ENCODE data around the gene POU2AF1. TPM values are rescaled to one million over a fixed set of nuclear protein-coding genes. Genes with fewer than 3 reads are reported as not detected.

The POU2AF1 gene, protein sequence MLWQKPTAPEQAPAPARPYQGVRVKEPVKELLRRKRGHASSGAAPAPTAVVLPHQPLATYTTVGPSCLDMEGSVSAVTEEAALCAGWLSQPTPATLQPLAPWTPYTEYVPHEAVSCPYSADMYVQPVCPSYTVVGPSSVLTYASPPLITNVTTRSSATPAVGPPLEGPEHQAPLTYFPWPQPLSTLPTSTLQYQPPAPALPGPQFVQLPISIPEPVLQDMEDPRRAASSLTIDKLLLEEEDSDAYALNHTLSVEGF
- not detected in 5 replicates for total RNA-seq (2022; extraction: Qiagen RNA extraction; ENCODE audit: low read depth)

DNA sequence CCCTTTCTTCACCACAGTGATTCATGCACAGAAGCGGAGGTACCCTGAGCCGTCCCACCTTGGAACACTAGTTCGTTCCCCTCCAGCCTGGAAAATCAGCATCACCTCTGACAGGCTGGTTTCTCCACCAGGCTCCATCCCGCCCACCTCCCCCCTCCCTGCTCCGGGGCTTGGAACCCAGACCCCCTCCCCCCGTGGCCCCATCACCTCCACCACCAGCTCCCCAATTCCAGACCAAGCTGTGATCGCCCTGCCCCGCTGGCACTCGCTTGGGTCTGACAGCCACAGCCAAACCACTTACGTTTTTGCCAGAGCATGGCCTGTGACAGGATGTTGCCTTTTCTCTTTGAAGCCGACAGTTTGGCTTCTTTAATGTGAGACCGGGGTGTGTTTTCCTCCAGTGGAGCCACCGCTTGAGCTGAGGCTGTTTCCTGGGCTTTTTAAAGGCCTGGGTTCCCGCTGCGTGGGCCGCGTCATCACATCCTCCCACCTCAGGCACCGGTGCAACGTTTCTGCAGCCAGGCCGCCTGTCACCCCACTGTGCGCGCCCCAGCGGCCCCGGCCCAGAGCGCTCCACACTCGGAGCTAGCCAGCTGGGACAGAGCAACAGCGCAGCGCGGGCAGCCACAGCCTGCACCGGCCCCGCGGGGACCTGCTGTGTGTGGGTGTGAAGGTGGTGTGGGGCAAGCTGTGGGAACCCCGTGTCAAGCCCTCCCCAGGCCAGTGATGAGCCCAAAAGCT lies at the start of gene POU2AF1:
TSS of gene POU2AF1 (minus strand) at position 415 of the 741 bp plus-strand sequence. CDS start at position 317, 98 bp downstream.

Other genes starting within 250 kb of the POU2AF1 start
- gene POU2AF2, start 133.6 kb downstream of the POU2AF1 start, total RNA-seq (2022; extraction: Qiagen RNA extraction; ENCODE audit: low read depth) = not detected in 5 replicates
- gene POU2AF3, start 80.7 kb downstream of the POU2AF1 start, total RNA-seq (2022; extraction: Qiagen RNA extraction; ENCODE audit: low read depth) = 0.57 to 1.2 TPM (median 1.2 TPM) in 5 replicates
- 0.21 to 0.27 TPM in 2 of 5 replicates, not detected in the others for gene BTG4, start 133.1 kb upstream of the POU2AF1 start, total RNA-seq (2022; extraction: Qiagen RNA extraction; ENCODE audit: low read depth)
- not detected in 5 replicates for gene HOATZ, start 135.5 kb upstream of the POU2AF1 start, total RNA-seq (2022; extraction: Qiagen RNA extraction; ENCODE audit: low read depth)
- gene LAYN, start 161.4 kb upstream of the POU2AF1 start, total RNA-seq (2022; extraction: Qiagen RNA extraction; ENCODE audit: low read depth) = 4.1 to 4.4 TPM (median 4.2 TPM) in 5 replicates
- 4.8 to 7.4 TPM (median 6.0 TPM) in 5 replicates for gene SIK2, start 223.2 kb upstream of the POU2AF1 start, total RNA-seq (2022; extraction: Qiagen RNA extraction; ENCODE audit: low read depth)